Activated T-helper 2 cell treated with anti-CD3 and anti-CD28 coated beads, Interferon-gamma antibody, Interleukin-2, Interleukin-4, amounts not matched to agents 10 μg/mL and 5 μg/mL and 100 μg/mL, durations not matched to agents 14 hours and 24 hours and 36 hours (primary cell): Measurements from ENCODE around the gene PTPRN2. TPM values are rescaled to one million over a fixed set of nuclear protein-coding genes. Genes with fewer than 3 reads are reported as not detected.
"Not testable (repeated sequence)": the region's sequence is repeated elsewhere in the genome, so short reads cannot be mapped to it uniquely, and the experiment has no call there.

ENCODE experiments used
- DNase-seq: peaks from one replicate; pipeline ENCODE4 v3.0.0; 2021; ENCODE audit warnings: low spot score
- H3K27ac Mint-ChIP-seq: one replicate; pipeline ENCODE4 v1.8.0; 2021; ENCODE audit warnings: mixed read lengths
- H3K27me3 Mint-ChIP-seq: one replicate; pipeline ENCODE4 v1.8.0; 2021; ENCODE audit warnings: low read depth, mixed read lengths
- H3K36me3 Mint-ChIP-seq: one replicate; pipeline ENCODE4 v1.8.0; 2021; ENCODE audit warnings: low read depth, mixed read lengths
- H3K4me1 Mint-ChIP-seq: one replicate; pipeline ENCODE4 v1.8.0; 2021; ENCODE audit warnings: low read depth, mixed read lengths
- H3K4me3 Mint-ChIP-seq: one replicate; pipeline ENCODE4 v1.8.0; 2021; ENCODE audit warnings: low read depth, mild to moderate bottlenecking, moderate library complexity, mixed read lengths
- H3K9me3 Mint-ChIP-seq: one replicate; pipeline ENCODE4 v1.8.0; 2021; ENCODE audit warnings: mixed read lengths
- intact Hi-C: fragments of 100-400 bp; cut with micrococcal nuclease; formaldehyde crosslinking; loops from one replicate; pipeline ENCODE4 v1.15.1; 2023
- total RNA-seq: library from RNA; stranded (reverse); gene quantifications from 2 replicates; pipeline ENCODE4 v1.2.3, GENCODE V29; 2022

Gene PTPRN2
- total RNA-seq, 1 donor from 2014 or later, result 1.3 TPM

DNA sequence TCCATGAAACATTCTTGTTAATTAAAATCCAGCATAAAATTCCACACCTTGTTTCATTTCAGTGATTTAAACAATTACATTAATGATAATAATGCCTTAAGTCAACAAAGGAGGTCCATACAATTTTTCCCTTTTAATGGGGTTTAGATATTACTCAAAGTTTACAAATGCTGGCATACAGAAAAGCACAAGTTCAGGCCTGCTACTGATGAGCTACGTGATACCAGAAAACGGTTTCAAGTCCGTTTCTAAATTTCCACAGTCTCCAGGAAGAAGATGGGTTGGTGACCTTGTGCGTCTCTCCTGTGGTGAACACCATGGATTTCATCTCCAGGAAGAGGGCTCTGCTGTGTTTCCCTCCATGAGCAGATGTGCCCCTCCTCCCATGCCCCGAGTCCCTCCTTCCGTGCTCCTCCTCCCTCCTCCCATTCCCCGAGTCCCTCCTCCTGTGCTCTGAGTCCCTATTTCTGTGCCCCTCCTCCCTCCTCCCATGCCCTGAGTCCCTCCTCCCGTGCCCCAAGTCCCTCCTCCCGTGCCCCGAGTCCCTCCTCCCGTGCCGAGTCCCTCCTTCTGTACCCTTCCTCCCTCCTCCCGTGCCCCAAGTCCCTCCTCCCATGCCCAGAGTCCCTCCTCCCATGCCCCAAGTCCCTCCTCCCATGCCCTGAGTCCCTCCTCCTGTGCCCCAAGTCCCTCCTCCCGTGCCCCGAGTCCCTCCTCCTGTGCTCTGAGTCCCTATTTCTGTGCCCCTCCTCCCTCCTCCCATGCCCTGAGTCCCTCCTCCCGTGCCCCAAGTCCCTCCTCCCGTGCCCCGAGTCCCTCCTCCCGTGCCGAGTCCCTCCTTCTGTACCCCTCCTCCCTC is 201.9 kb downstream of the PTPRN2 start:
- DNase-seq, H3K27ac Mint-ChIP-seq, H3K4me3 Mint-ChIP-seq, H3K27me3 Mint-ChIP-seq, H3K36me3 Mint-ChIP-seq, intact Hi-C loops, H3K4me1 Mint-ChIP-seq, H3K9me3 Mint-ChIP-seq: not testable (repeated sequence)

DNA sequence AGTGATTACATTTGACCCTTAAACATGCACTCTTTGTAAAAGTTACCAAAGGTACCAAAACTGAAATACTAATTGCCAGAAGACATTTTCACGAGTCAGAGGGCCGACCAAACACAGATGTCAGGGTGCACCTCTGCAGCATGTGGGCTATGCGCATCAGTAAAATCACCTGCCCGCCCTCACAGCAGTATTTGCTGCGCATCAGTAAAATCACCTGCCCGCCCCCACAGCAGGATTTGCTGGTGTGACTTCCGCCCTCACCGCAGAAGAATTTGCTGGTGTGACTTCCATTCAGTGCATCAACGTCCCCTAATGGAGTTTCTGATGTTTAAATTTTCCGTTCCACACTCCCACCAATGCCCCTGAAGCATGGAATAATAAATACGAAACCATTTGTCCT is 202.9 kb downstream of the PTPRN2 start:
- intact Hi-C loops, result no loop called here
- Mint-ChIP-seq H3K9me3 (peaks cover 9% of the 10 kb centered on the region), H3K27ac (no peak overlapping the region), H3K27me3 (no peaks in the 10 kb centered on the region), H3K4me1 (no peaks in the 10 kb centered on the region), H3K4me3 (no peak overlapping the region), H3K36me3 (no peaks in the 10 kb centered on the region)
- DNase-seq, result no peak

DNA sequence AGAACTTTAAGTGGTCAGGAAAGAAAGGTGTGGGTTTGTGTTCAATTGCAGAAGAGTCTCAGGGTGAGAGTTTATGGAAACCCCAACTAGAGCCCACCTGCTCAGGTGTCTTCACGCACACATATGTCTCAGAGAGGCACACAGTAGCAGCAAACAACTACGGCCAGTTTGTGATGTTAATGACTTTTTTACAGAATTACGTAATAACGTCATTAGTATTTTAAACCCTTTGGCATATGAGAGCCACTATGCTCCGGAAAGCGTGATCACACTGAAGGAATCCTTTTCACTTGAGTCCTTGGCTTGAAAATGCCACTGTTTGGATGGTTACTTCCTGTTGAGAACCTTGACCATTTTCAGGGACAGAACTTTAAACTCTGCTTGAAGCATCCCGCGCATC is 204.0 kb downstream of the PTPRN2 start:
- intact Hi-C loops, result no loop called here
- Mint-ChIP-seq H3K4me3 (no peak overlapping the region), H3K9me3 (peaks cover 16% of the 10 kb centered on the region), H3K27me3 (no peaks in the 10 kb centered on the region), H3K27ac (no peak overlapping the region), H3K36me3 (no peaks in the 10 kb centered on the region), H3K4me1 (no peaks in the 10 kb centered on the region)
- no peak for DNase-seq

DNA sequence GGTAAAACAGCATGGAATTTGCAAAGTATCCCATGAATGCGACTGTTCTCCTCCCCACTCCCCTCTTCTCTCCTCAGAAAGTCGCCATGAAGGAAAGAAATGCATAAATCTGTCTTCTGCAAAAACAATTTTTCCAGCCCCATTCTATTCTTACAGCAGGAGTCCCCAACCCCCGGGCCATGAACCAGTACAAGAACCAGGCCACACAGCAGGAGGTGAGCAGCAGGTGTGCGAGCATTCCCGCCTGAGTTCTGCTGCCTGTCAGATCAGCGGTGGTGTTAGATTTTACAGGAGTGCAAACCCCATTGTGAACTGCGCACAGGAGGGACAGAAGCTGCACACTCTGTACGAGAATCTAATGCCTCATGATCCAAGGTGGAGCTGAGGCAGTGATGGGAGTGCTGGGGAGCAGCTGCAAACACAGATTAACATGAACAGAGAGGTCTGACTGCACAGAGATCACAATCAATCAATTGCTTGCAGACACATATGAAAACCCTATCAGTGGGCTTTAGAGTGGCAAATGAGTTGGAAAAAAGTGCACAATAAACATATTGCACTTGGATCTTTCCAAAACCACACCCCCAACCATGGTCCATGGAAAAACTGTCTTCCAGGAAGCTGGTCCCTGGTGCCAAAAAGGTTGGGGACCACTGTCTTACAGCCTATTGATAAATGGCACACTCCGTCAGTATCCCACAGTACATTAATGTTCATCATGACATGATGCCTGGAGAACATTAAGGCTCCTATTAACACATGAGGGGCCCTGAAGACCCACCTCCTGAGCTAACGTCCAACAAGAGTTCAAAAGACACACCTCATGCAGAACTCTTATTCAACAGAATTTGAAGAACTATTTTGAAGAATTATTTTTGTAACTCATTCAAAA is 205.0 kb downstream of the PTPRN2 start:
- H3K36me3 Mint-ChIP-seq, result no peaks in the 10 kb centered on the region
- no peak for DNase-seq
- intact Hi-C loops, result no loop called here
- no peak overlapping the region for H3K27ac Mint-ChIP-seq
- no peak overlapping the region for H3K4me3 Mint-ChIP-seq
- peaks cover 16% of the 10 kb centered on the region for H3K9me3 Mint-ChIP-seq
- H3K4me1 Mint-ChIP-seq, result no peaks in the 10 kb centered on the region
- no peaks in the 10 kb centered on the region for H3K27me3 Mint-ChIP-seq

DNA sequence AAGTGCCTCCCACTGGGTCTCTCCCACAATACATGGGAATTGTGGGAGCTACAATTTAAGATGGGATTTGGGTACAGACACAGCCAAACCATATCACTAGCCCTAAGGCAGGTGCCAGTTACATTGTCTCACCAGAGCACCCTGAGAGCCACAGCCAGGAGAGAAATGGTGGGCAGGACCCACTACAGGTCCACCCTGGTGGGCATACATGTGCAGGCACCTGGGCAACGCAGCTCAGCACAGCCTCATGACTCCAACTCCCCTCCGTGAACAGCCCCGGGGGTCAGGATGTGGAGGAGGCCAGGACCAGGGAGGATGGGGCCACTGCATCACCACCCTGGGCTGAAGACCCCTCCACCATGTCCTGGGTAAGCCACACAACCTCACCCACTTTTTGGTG is 205.7 kb downstream of the PTPRN2 start:
- Mint-ChIP-seq H3K27ac (no peak overlapping the region), H3K9me3 (peaks cover 16% of the 10 kb centered on the region), H3K27me3 (no peaks in the 10 kb centered on the region), H3K36me3 (no peaks in the 10 kb centered on the region), H3K4me3 (no peak overlapping the region), H3K4me1 (no peaks in the 10 kb centered on the region)
- DNase-seq, result no peak
- intact Hi-C loops, result no loop called here

DNA sequence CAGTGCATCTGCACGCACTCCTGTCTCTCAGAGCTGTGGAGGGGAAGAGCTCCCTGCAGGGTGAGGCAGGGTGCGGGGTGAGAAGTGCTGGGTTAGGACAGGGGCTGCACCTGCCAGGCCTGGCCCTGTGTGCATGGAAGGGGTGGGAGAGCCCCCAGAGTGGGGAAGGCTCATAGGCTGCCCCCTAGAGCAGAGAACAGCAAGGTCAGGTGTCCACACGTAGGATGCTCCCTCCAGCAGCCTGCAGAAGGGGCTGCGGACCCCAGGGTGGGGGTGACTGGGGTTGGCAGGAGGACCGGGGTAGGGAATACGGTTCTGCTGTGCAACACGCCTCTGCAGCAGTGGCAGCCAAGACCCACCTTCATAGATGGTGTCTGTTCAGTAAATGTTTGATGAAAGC is 208.6 kb downstream of the PTPRN2 start:
- Mint-ChIP-seq H3K9me3 (peaks cover 16% of the 10 kb centered on the region), H3K27ac (no peak overlapping the region), H3K36me3 (no peaks in the 10 kb centered on the region), H3K27me3 (no peaks in the 10 kb centered on the region), H3K4me3 (no peak overlapping the region), H3K4me1 (no peaks in the 10 kb centered on the region)
- intact Hi-C loops, result no loop called here
- DNase-seq, result no peak

DNA sequence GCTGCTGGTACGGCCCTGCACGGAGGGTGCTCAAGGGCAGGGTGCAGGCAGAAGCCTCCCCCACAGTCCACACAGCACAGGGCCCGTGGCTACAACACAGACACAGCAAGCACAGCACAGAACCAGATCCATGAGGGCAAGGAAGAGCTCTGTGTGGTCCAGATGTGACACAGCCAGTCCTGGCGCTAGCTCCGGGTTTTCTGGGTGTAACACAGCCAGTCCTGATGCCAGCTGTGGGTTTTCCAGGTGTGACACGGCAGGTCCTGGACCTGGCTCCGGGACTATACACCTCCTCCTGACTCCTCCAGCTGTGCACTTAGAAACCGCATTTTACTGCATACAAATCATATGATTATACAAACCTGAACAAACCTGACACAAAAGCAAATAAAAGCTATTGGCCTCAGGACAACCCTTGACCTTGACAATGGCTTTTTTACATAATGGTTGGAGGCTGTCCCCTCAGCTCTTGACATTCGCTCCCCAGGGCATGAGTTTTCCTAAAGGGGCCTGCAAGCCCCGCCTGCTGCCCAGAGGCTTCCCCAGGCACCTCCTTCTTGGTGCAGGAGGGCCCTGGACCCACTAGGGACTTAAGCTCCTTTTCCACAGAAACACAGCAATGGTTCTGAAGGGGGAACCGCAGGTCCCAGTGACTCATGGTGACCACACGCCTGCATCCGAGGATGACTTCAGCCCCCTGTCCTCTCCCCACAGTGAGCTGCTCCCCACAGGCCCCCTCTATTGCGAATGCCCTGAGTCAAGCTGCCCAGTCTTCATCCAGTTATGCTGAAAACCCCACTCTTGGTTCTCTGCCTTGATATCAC is 209.6 kb downstream of the PTPRN2 start:
- Mint-ChIP-seq H3K9me3 (peaks cover 16% of the 10 kb centered on the region), H3K27me3 (no peaks in the 10 kb centered on the region), H3K36me3 (no peaks in the 10 kb centered on the region), H3K4me1 (no peaks in the 10 kb centered on the region), H3K27ac (no peak overlapping the region), H3K4me3 (no peak overlapping the region)
- DNase-seq, result no peak
- intact Hi-C loops, result no loop called here

DNA sequence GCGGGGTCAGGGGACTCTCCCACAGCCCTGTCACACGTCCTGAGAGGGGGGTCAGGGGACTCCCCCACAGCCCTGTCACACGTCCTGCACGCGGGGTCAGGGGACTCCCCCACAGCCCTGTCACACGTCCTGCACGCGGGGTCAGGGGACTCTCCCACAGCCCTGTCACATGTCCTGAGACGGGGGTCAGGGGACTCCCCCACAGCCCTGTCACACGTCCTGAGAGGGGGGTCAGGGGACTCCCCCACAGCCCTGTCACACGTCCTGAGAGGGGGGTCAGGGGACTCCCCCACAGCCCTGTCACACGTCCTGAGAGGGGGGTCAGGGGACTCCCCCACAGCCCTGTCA is 210.8 kb downstream of the PTPRN2 start:
- H3K27ac Mint-ChIP-seq, H3K4me1 Mint-ChIP-seq, H3K27me3 Mint-ChIP-seq, DNase-seq, intact Hi-C loops, H3K4me3 Mint-ChIP-seq, H3K36me3 Mint-ChIP-seq: not testable (repeated sequence)
- H3K9me3 Mint-ChIP-seq, result peaks cover 16% of the 10 kb centered on the region

DNA sequence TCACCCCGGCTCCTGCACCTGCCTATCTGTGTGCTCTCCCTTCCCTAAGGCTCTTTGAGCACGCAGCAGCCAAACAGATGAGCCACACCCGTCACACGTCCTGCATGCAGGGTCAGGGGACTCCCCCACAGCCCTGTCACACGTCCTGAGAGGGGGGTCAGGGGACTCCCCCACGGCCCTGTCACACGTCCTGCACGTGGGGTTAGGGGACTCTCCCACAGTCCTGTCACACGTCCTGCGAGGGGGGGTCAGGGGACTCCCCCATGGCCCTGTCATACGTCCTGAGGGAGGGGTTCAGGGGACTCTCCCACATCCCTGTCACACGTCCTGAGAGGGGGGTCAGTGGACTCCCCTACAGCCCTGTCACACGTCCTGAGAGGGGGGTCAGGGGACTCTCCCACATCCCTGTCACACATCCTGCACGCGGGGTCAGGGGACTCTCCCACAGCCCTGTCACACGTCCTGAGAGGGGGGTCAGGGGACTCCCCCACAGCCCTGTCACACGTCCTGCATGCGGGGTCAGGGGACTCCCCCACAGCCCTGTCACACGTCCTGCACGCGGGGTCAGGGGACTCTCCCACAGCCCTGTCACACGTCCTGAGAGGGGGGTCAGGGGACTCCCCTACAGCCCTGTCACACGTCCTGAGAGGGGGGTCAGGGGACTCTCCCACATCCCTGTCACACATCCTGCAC is 211.3 kb downstream of the PTPRN2 start:
- intact Hi-C loops, H3K27me3 Mint-ChIP-seq, H3K4me1 Mint-ChIP-seq, H3K36me3 Mint-ChIP-seq, DNase-seq, H3K4me3 Mint-ChIP-seq, H3K27ac Mint-ChIP-seq: not testable (repeated sequence)
- peaks cover 15% of the 10 kb centered on the region for H3K9me3 Mint-ChIP-seq

DNA sequence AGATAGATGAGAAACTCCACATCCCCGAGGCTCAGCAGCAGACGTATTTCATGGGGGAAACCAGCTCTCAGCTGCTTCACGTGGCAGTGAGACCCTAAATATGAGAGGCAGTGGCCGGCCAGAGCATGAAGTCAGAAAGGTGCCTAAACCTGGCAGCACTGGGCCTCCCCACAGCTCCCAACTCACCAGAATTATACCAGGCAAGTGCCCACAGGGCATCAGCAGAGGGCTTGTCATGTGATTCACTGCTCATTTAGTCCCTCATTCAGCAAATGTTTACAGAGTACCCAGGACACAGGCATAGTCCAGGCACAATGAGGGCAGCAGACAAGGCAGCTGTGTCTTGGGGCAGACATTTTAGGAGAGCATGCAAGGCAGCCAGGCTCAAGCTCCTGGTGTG is 212.6 kb downstream of the PTPRN2 start:
- intact Hi-C loops, result no loop called here
- H3K4me3 Mint-ChIP-seq, result no peak overlapping the region
- no peaks in the 10 kb centered on the region for H3K4me1 Mint-ChIP-seq
- no peak overlapping the region for H3K27ac Mint-ChIP-seq
- no peaks in the 10 kb centered on the region for H3K36me3 Mint-ChIP-seq
- no peaks in the 10 kb centered on the region for H3K27me3 Mint-ChIP-seq
- H3K9me3 Mint-ChIP-seq, result peaks cover 10% of the 10 kb centered on the region
- no peak for DNase-seq

DNA sequence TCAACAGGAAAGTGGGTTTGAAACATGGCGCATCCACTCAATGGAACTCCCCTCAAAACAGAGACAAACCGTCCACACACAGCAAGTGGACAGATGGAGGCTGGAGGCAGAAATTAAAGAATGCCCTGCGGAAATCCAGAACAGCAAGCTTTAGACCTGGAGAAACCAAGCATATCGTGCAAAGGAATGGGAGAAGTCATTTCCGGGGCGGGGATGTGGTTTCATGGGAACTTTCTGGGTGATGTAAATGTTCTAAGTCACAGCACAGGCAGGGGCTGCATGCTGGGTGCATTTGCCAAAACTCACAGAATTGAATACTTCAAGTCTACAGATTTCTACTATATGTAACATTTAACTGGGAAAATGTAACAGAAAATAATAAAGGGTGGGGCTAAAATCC is 213.0 kb downstream of the PTPRN2 start:
- intact Hi-C loops, result no loop called here
- peaks cover 5% of the 10 kb centered on the region for H3K9me3 Mint-ChIP-seq
- no peak overlapping the region for H3K27ac Mint-ChIP-seq
- H3K27me3 Mint-ChIP-seq, result no peaks in the 10 kb centered on the region
- H3K4me1 Mint-ChIP-seq, result no peaks in the 10 kb centered on the region
- H3K36me3 Mint-ChIP-seq, result no peaks in the 10 kb centered on the region
- H3K4me3 Mint-ChIP-seq, result no peak overlapping the region
- no peak for DNase-seq

DNA sequence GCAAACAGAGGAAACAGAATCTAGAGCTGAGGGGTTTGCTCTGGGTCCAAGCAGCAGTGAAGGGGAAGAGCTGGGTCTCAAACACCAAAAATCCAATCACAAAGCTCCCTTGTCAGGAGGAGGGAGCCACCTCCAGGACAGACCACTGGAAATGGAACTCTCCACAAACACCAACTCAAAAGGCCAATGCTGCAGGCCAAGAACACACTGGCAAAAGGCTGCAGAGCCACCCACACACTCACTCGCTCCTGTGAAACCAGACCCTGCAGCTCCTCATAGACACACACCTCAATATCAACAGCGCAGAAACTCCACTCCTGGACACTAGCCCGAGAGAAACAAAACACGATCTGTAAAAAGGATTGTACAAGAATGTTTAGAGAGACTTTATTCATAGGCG is 213.5 kb downstream of the PTPRN2 start:
- no peak overlapping the region for H3K27ac Mint-ChIP-seq
- no peak overlapping the region for H3K4me3 Mint-ChIP-seq
- intact Hi-C loops, result no loop called here
- H3K9me3 Mint-ChIP-seq, result peaks cover under 1% of the 10 kb centered on the region
- no peaks in the 10 kb centered on the region for H3K4me1 Mint-ChIP-seq
- H3K27me3 Mint-ChIP-seq, result no peaks in the 10 kb centered on the region
- DNase-seq, result no peak
- H3K36me3 Mint-ChIP-seq, result no peaks in the 10 kb centered on the region
